GM19324 (cell line): ENCODE data around the gene TRIM51G.
"Not testable (repeated sequence)": the region's sequence is repeated elsewhere in the genome, so short reads cannot be mapped to it uniquely, and the experiment has no call there.

Source experiments
- ATAC-seq: cut with Tn5 transposase; IDR thresholded peaks from one replicate; pipeline ENCODE4 v1.9.1; 2021; ENCODE audit warnings: mild to moderate bottlenecking, moderate library complexity; ENCODE audit not compliant: unreplicated experiment, low FRiP score

Gene TRIM51G, protein sequence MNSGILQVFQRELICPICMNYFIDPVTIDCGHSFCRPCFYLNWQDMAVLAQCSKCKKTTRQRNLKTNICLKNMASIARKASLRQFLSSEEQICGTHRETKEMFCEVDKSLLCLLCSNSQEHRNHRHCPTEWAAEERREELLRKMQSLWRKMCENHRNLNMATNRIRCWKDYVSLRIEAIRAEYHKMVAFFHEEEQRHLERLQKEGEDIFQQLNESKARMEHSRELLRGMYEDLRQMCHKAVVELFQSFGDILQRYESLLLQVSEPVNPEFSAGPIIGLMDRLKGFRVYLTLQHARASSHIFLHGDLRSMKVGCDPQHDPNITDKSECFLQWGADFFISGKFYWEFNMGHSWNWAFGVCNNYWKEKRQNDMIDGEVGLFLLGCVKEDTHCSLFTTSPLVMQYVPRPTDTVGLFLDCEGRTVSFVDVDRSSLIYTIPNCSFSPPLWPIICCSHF

GRCh38 chr11:48983785-48984184, at the start of gene TRIM51G:
Gene TRIM51G (minus strand): TSS chr11:48983885. CDS start chr11:48981695, 2,190 bp downstream.
- not testable (repeated sequence) for ATAC-seq

DNA sequence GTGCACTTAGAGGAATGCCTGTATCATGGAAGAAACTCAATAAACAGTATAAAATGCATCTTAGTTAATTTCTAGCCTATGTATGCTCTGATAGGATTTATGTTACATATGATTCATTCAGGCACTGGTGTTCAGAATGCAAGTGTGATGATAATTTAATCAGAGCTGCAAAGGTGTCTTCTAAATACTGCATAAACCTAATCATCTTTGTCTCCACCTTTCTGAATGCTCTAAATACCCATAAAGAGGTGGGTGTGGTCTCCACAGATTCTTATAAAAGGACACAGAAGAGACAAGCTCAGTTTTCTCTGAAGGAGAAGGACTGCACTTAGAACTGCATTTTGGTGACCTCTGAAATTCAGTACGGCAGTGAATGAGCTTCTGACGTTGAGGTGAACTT, 44.8 kb upstream of the TRIM51G start, which contains the start of gene TRIM49B:
TSS of gene TRIM49B (plus strand) at position 301 of the 400 bp plus-strand sequence. CDS start 2,777 bp downstream, outside the sequence.
- not testable (repeated sequence) for ATAC-seq

DNA sequence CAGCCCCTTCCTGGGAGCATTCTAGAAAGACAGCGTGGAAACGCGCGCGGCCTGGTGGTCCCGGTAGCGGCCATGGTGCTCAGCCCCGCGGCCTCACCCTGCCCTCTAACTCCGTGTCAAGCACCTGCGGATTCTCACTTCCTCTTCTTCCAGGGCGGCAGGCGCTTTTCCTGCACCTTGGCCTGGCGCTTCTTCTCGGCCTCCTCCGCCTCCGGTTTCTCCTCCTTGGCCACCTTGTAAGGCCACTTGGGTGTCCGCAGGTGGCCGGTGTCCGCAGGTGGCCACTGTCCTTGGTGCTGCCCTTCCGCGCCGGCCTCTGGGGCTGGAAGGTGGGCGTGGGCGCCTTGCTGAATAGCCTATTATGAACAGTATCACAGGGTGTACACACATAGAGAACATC, 15.1 kb downstream of the TRIM51G start:
- ATAC-seq = not testable (repeated sequence)

- ATAC-seq = not testable (repeated sequence)
These were observed 28.2 kb downstream of the TRIM51G start for GRCh38 chr11:48955315-48956049.

DNA sequence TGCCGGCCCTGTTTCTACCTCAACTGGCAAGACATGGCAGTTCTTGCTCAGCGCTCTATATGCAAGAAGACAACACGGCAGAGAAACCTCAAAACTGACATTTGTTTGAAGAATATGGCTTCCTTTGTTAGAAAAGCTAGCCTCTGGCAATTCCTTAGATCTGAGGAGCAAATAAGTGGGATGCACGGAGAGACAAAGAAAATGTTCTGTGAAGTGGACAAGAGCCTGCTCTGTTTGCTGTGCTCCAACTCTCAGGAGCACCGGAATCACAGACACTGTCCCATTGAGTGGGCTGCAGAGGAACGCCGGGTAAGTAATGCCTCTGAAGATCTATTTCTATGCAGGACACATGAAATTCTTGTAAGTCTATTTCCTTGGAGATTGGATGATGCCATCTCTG, 37.9 kb downstream of the TRIM51G start:
- not testable (repeated sequence) for ATAC-seq
